SU-DHL-6 (cell line): ENCODE results near the gene MAP2K5.

Source experiments
- H2AFZ ChIP-seq: fragments of 200-600 bp; sonication (generic); 2 replicates; pipeline ENCODE4 v1.6.1; 2014; ENCODE audit warnings: low read depth, mild to moderate bottlenecking, moderate library complexity, mixed read lengths, antibody characterized with exemption, low read length; ENCODE audit not compliant: severe bottlenecking
- H3F3A ChIP-seq: fragments of 200-600 bp; shearing (Covaris generic); 2 replicates; pipeline ENCODE4 v1.6.0; 2016; ENCODE audit warnings: antibody characterized with exemption, mild to moderate bottlenecking; ENCODE audit not compliant: insufficient read depth
- H3K27ac ChIP-seq: fragments of 200-600 bp; sonication (generic); 2 replicates; pipeline ENCODE4 v1.5.1; 2016; ENCODE audit warnings: low read depth, mild to moderate bottlenecking, low read length, moderate library complexity, mixed read lengths
- H3K27me3 ChIP-seq: fragments of 200-600 bp; sonication (generic), shearing (Covaris generic); 2 replicates; pipeline ENCODE4 v1.6.0; 2014; ENCODE audit warnings: mild to moderate bottlenecking, low read length
- H3K36me3 ChIP-seq: fragments of 200-600 bp; sonication (generic); 2 replicates; pipeline ENCODE4 v1.6.1; 2014; ENCODE audit warnings: mild to moderate bottlenecking, low read length, mixed read lengths
- H3K4me2 ChIP-seq: fragments of 300-600, 200-600 bp; shearing (Covaris generic), sonication (generic); 2 replicates; pipeline ENCODE4 v1.6.0; 2014; ENCODE audit warnings: low read length, low read depth, mild to moderate bottlenecking; ENCODE audit not compliant: poor library complexity, severe bottlenecking
- H3K4me3 ChIP-seq: fragments of 200-600 bp; sonication (generic); 2 replicates; pipeline ENCODE4 v1.5.1; 2014; ENCODE audit warnings: antibody characterized with exemption, low read length, mild to moderate bottlenecking, mixed read lengths; ENCODE audit not compliant: insufficient read depth, poor library complexity, severe bottlenecking
- H3K79me2 ChIP-seq: fragments of 200-600 bp; sonication (generic); 2 replicates; pipeline ENCODE4 v1.6.1; 2014; ENCODE audit warnings: mild to moderate bottlenecking, low read length, moderate library complexity; ENCODE audit not compliant: insufficient read depth
- H3K9ac ChIP-seq: fragments of 200-600 bp; sonication (generic); 2 replicates; pipeline ENCODE4 v1.7.0; 2014; ENCODE audit warnings: mild to moderate bottlenecking, low read length
- H3K9me2 ChIP-seq: fragments of 200-600 bp; sonication (generic); replicated peaks from 2 replicates; pipeline ENCODE4 v1.6.1; 2014; ENCODE audit warnings: low read length; ENCODE audit not compliant: insufficient read depth
- H3K9me3 ChIP-seq: fragments of 200-600 bp; sonication (generic); 2 replicates; pipeline ENCODE4 v1.6.1; 2014; ENCODE audit warnings: low read length, mixed read lengths; ENCODE audit not compliant: insufficient read depth
- H4K20me1 ChIP-seq: fragments of 200-600 bp; sonication (generic); 2 replicates; pipeline ENCODE4 v1.6.1; 2014; ENCODE audit warnings: low read depth, mild to moderate bottlenecking, antibody characterized with exemption, low read length, moderate library complexity, mixed read lengths
- CTCF ChIP-seq: fragments of 200-600 bp; sonication (generic); IDR thresholded peaks from one replicate; pipeline ENCODE4 v1.5.1; 2017; ENCODE audit warnings: antibody characterized with exemption, mild to moderate bottlenecking, low read length, moderate library complexity; ENCODE audit not compliant: insufficient read depth, poor library complexity, severe bottlenecking
- EZH2phosphoT487 ChIP-seq: fragments of 200-600 bp; sonication (generic), shearing (Covaris generic); conservative IDR thresholded peaks from 2 replicates; pipeline ENCODE4 v1.6.1; 2018; ENCODE audit warnings: mild to moderate bottlenecking, antibody characterized with exemption, low read length, moderate library complexity, mixed read lengths

Gene MAP2K5

GRCh38 chr15:67505675-67506572 is 36.6 kb upstream of the MAP2K5 start:
- Histone ChIP-seq H3F3A (no peaks in the 10 kb centered on the region), H3K9me2 (no peaks in the 10 kb centered on the region), H3K79me2 (no peaks in the 10 kb centered on the region), H3K9me3 (no peaks in the 10 kb centered on the region), H2AFZ (no peak overlapping the region), H3K36me3 (no peaks in the 10 kb centered on the region), H3K4me3 (no peak overlapping the region), H3K27me3 (no peaks in the 10 kb centered on the region), H3K27ac (no peak overlapping the region), H4K20me1 (no peaks in the 10 kb centered on the region), H3K9ac (no peak overlapping the region), H3K4me2 (no peak overlapping the region)
- TF ChIP-seq EZH2phosphoT487 (no peak), CTCF (no peak)

- H4K20me1 ChIP-seq: no peaks in the 10 kb centered on the region
- H2AFZ ChIP-seq: no peak overlapping the region
Observed at GRCh38 chr15:67506775-67507747, 35.4 kb upstream of the MAP2K5 start.

GRCh38 chr15:67508407-67508806 is 34.1 kb upstream of the MAP2K5 start:
- Histone ChIP-seq H2AFZ (no peak overlapping the region), H3K9ac (no peak overlapping the region), H3K9me2 (no peaks in the 10 kb centered on the region), H4K20me1 (no peaks in the 10 kb centered on the region), H3K27ac (no peak overlapping the region), H3K79me2 (no peaks in the 10 kb centered on the region), H3K4me2 (no peak overlapping the region), H3K4me3 (no peak overlapping the region), H3K9me3 (no peaks in the 10 kb centered on the region), H3F3A (no peaks in the 10 kb centered on the region), H3K27me3 (no peaks in the 10 kb centered on the region), H3K36me3 (peaks cover 4% of the 10 kb centered on the region; the same call in 1 of the 2 replicates)
- no peak for TF ChIP-seq EZH2phosphoT487
- TF ChIP-seq CTCF: no peak

More at GRCh38 chr15:67506775-67507747, 35.4 kb upstream of the MAP2K5 start:
- no peak overlapping the region for H3K9ac ChIP-seq
- no peak overlapping the region for H3K4me2 ChIP-seq
- H3K36me3 ChIP-seq: no peaks in the 10 kb centered on the region
- no peaks in the 10 kb centered on the region for H3F3A ChIP-seq
- H3K4me3 ChIP-seq: no peak overlapping the region
- H3K27me3 ChIP-seq: no peaks in the 10 kb centered on the region
- no peaks in the 10 kb centered on the region for H3K79me2 ChIP-seq
- H3K9me2 ChIP-seq: no peaks in the 10 kb centered on the region
- H3K27ac ChIP-seq: no peak overlapping the region
- TF ChIP-seq CTCF (no peak), EZH2phosphoT487 (no peak)
- H3K9me3 ChIP-seq: no peaks in the 10 kb centered on the region
